Stimulated activated CD4-positive, alpha-beta T cell treated with anti-CD3 and anti-CD28 coated beads, Interleukin-2, amount 100 ng/mL, for 24 hours (primary cell): Measurements from ENCODE around the gene PIGB.
"Not testable (repeated sequence)": the region's sequence is repeated elsewhere in the genome, so short reads cannot be mapped to it uniquely, and the experiment has no call there.

Experiments
- DNase-seq, 2 donors: peaks; one replicate each; pipeline ENCODE4 v3.0.0-alpha.2; 2020

The PIGB gene

DNA sequence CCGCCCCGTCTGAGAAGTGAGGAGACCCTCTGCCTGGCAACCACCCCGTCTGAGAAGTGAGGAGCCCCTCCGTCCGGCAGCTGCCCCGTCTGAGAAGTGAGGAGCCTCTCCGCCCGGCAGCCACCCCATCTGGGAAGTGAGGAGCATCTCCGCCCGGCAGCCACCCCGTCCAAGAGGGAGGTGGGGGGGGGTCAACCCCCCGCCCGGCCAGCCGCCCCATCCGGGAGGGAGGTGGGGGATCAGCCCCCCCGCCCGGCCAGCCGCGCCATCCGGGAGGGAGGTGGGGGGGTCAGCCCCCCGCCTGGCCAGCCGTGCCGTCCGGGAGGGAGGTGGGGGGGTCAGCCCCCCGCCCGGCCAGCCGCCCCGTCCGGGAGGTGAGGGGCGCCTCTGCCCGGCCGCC lies 16.2 kb upstream of the PIGB start:
- DNase-seq, result not testable (repeated sequence)

GRCh38 chr15:55319537-55320237 lies 665 bp downstream of the PIGB start:
- no peak for DNase-seq

DNA sequence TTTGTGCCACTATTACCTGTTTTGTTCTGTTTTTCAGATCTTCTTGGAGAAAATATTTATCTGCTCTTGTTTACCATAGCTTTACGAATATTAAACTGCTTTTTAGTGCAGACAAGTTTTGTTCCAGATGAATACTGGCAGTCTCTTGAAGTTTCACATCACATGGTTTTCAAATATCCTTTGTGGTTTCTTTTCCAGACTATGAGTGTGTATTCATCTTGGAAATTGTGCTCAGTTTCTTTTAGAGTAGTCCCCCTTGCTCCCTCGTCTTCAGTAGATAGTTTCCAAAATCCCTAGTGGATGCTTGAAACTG lies 1.2 kb downstream of the PIGB start:
- DNase-seq, result no peak

DNA sequence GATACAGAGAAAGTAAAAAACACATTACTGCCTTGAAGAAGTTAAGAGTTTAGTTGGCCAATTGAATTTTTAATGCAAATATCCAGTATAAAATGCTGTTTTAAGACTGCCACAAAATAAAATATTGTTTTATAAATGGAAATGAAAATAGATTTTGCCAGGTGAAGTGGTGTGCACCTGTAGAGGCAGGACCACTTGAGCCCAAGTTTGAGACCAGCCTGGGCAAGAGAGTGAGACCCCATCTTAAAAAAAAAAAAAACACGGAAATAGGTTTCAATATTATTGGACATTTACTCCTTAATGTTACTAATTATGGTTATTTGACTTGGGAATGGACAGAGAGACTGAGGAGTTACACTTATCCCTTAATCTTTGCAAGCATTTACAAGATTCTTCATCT lies 1.9 kb downstream of the PIGB start:
- DNase-seq, result no peak

GRCh38 chr15:55322467-55322866 lies 3.4 kb downstream of the PIGB start:
- DNase-seq, result no peak

DNA sequence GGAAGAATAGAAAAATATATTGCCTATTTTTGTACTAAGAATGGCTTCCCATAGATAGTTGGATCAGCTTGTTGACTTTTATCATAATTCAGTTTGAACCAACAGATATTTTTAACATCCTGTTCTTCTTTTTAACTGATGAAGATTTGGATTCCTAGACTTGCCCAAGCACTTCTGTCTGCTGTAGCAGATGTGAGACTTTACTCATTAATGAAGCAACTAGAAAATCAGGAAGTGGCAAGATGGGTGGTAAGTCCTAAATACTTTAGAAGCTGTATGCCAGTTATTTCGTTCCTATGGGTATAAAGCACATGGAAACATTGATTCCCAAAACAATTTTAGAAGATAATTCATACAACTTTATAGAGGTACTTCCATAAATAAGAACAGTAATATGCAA lies 8.4 kb downstream of the PIGB start:
- no peak for DNase-seq

GRCh38 chr15:55334371-55334770 lies 15.3 kb downstream of the PIGB start:
- DNase-seq, result no peak

DNA sequence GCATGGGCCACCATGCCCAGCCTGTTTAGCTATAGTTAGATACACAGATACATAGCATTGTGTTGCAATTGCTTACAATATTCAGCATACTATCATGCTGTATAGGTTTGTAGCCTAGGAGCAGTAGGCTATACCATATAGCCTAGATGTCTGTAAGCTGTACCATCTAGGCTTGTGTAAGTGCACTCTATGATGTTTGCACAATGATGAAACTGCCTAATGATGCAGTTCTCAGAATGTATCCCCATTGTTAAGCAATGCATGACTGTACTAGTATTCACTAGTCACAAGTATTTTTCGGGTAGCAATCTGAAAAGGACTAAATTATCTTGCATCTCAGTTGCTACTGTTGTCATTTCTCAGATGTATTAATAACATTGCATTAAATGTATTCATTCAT lies 16.0 kb downstream of the PIGB start:
- no peak for DNase-seq

- no peak for DNase-seq
Measured at GRCh38 chr15:55337160-55337559, 18.1 kb downstream of the PIGB start.

- no peak for DNase-seq
Measured at GRCh38 chr15:55343168-55343567, 24.1 kb downstream of the PIGB start.

DNA sequence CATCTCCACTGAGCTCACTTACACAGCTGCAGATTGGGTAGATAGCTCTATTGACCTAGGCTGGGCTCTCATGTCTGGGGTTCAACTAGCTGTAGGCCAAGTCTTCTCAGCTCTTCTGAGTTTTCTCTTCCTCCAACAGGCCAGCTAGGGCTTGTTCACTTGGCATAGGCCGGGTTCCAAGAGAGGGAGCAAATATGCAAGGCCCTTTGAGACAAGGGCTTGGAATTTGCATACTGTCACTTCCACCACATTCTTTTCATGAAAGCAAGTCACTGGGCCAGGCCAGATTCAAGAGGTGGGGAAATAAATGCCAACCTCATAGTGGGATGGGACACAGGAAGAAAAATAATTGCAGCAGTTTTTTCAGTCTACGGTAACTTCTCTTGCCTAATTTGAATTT lies 25.2 kb downstream of the PIGB start:
- no peak for DNase-seq

- no peak for DNase-seq
Measured at GRCh38 chr15:55348281-55348778, 29.3 kb downstream of the PIGB start.

GRCh38 chr15:55349282-55349681 lies 30.3 kb downstream of the PIGB start:
- DNase-seq, result no peak

- DNase-seq, result no peak
Measured at GRCh38 chr15:55353025-55353424, 34.0 kb downstream of the PIGB start.

- DNase-seq, result no peak
Measured at GRCh38 chr15:55356985-55357585, 38.1 kb downstream of the PIGB start.

- DNase-seq, result no peak
Measured at GRCh38 chr15:55357774-55358173, 38.8 kb downstream of the PIGB start.

GRCh38 chr15:55358471-55358870 lies 39.4 kb downstream of the PIGB start:
- no peak for DNase-seq

- DNase-seq, result no peak
Measured at GRCh38 chr15:55360256-55360655, 41.2 kb downstream of the PIGB start.

DNA sequence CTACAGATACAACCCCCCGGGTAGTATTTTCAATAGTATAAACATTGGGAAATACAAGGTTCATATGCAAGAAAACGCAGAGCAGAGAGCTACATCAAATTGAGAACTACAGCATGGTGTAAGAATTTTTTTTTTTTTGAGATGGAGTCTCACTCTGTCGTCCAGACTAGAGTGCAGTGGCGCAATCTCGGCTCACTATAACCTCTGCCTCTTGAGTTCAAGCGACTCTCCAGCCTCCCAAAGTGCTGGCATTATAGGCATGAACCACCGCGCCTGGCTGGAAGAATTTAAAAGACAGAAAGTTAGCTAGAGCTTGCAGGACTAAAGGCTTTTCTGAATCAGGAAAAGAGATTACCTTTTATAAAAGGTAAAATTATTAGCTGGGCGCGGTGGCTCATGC lies 42.0 kb downstream of the PIGB start:
- DNase-seq, result no peak

DNA sequence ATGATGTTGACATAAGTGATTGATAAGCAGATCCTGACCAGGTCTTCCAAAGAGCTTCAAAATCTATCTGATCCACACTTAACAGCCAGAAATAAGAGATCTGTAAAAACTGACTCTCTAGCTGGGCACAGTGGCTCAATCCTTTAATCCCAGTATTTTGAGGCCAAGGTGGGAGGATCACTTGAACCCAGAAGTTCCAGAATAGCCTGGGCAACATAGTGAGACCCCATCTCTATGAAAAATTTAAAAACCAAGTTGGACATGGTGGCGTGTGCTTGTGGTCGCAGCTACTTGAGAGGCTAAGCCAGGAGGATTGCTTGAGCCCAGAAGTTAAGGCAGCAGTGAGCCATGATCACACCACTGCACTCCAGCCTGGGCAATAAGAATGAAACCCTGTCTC lies 43.6 kb downstream of the PIGB start:
- no peak for DNase-seq

GRCh38 chr15:55366981-55367380 lies 48.0 kb downstream of the PIGB start:
- DNase-seq, result no peak

- no peak for DNase-seq
Measured at GRCh38 chr15:55372701-55373440, 53.8 kb downstream of the PIGB start.

GRCh38 chr15:55379095-55379494 lies 60.1 kb downstream of the PIGB start:
- DNase-seq, result no peak

GRCh38 chr15:55381595-55381994 lies 62.6 kb downstream of the PIGB start:
- no peak for DNase-seq
